Nucleus accumbens (tissue), 56 donors: Measurements from ENCODE around the gene BIRC2.

Source experiments
- DNase-seq, 56 donors: peaks; one replicate each; lab custom pipeline; 2025; lab: John Stamatoyannopoulos, UW

Gene BIRC2

DNA sequence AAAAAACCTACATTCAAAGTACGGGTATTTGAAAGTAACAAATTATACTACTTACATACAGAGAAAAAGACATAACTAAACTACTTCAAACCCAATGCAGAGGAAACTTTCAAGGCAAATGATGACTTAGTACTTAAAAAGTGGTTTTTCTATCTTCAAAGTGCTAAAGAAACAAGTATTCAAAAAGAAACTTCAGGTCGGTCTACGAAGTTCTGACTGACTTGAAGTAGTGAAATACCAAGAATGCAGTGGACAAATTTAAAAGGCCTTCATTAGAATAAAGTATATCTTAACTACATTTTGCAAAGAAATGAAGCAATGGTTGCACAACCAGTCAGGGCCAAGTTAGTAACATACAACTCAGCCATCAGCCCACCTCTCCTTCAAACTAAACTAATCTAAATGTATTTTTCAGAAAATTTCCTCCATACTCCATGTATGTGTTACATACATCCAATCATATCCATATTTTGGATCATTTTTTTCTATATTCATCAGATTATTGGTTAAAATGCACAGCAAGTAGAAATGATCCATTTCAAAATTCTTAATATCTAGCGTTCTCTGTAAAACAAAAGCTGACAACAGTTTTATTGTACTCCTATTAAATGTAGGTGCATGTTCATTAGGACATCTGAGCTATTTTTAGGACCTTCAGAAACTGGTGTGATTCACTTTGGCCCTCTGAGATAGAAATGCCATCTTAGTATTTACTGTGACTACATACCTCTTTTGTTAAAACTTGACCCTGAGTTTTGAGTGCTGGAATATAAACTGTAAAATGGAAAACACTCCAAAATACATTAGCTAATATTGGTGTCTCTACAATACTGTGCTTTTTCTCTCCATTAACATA lies 49.9 kb downstream of the BIRC2 start:
- no peak for DNase-seq

DNA sequence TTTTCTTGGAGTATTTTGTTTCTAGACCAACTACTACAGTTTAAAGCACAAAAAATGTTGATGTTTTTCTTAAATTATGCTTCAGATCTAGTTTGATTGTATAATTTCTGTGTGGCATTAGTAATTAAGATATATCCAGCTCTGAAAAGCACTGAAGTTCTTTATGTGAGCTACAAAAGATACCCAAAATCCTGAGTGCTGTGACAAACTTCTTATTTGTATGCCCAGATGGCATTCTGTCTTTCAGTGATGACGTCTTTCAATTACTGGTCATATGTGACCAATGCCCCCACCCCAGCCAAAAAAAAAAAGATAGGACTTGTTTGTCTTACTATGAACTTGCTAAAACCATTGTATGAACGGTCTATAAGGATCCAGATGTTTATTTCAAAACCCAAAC lies 51.3 kb downstream of the BIRC2 start:
- no peak for DNase-seq

DNA sequence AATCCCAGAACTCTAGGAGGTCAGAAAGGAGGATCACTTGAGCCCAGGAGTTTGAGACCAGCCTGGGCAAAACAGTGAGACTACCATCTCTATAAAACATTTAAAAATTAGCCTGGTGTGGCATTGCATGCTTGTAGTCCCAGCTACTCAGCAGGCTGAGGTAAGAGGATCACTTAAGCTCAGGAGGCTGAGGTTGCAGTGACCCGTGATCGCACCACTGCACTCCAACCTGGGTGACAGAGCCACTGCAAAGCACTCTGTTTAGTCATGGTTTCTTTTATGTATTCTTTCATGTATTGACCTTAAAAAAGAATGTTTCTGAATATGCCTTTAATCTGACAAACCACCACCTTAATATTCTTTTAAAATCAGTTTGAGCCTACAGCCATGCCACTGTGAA lies 52.2 kb downstream of the BIRC2 start:
- DNase-seq, result no peak

DNA sequence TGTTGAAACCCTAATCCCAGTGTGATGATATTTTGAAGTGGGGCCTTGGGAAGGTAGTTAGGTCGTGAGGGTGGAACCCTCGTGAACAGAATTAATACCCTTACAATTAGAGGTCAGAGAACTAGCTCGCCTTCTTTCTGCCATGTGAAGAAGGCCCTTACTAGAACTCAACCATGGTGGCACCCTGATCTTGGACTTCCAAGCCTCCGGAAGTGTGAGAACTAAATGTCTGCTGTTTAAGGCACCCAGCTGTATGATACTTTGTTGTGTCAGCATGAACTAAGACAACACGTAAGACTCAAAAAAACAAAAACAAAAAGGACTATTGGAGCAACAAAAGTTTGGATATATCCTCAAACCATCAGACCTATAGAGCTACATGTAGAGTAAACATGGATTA lies 53.6 kb downstream of the BIRC2 start:
- DNase-seq, result no peak

DNA sequence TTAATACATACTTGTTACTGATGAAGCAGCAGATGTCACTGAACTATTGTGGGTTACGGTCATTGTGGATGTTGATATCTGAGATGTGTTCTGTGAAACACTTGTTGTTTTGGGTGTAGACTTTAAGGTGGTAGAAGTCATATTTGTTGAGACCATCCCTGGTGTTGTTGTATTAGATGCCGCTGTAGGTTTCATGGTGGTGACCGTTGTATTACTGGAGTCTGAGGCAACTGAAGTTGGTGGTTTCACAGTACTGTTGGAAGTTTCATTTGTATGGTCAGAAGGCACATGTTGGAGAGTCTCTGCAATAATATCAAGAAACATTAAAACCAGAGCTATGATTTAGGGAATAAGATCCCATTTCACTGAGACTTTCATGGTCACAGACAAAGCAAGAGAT lies 54.9 kb downstream of the BIRC2 start:
- DNase-seq, result no peak

DNA sequence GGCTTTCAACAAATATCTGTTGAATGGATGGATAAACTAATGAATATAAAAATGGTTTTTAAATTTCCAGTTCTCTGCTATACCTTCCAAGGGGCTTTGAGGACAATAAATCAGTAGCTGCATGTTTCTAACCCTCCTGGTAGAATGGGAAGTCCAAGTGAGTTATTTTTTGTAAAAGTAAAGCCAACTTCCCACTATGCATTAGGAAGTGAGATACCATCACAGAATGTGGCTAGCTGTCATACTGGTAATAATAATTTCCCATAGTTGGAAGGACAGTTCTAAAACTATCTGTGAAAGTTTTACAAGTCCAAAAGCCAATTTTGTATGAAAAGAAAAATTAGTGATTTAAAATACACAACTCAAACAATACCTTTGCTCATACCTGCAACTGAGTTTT lies 55.5 kb downstream of the BIRC2 start:
- no peak for DNase-seq

DNA sequence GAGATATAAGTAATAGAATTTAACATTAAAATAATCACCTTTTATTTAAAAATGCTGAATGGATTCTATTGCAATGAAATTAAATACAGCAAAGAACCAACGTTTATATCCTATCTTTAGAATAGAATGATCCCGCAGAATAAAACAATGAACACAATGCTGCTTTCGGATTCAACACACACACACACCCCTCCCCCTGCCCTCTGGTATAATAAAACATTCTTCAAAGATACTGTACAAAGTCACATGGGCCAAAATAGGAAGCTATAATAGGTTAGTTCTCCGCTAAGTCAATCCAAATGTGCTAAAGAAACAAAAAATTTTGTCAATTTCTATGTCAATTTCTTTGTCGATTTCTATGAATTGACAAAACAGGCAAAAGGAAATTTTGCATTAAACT lies 58.5 kb downstream of the BIRC2 start:
- DNase-seq, result no peak

DNA sequence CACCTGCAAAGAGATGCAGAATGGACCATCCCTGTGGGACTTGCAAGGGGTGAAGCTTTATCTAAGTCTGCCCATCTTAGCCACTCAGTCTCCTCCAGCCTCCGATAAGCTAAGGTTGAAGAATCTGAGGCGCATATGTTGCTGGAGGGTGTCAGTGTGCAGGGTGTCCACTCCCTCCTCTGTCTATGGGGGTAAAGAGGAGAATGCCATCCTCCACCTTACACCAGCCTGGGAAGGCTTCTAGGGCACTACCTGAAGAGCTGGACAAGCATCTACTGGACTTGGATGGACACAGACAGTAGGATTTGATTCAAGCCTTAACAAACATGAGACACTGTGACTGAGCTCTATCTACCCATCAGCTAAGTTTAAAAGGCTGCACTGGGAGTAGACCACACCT lies 59.1 kb downstream of the BIRC2 start:
- no peak for DNase-seq

DNA sequence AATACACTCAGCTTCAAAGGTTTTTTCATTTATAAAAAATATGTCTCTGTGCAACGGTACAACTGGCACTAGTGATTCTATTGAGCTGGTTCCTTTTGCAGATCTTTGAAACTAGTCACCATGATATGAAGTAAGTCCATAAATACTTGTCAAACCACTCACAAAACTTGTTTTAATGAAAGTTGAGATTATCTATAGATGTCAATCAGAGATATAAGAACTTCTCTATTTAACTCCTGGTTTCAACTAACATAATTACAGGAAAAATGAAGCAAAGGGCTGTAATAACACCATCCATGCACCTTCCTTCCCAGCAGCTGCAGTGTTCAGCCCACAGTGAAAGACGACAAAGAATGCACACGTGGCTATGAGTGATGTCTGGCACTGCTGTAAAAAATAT lies 60.9 kb downstream of the BIRC2 start:
- DNase-seq, result no peak

DNA sequence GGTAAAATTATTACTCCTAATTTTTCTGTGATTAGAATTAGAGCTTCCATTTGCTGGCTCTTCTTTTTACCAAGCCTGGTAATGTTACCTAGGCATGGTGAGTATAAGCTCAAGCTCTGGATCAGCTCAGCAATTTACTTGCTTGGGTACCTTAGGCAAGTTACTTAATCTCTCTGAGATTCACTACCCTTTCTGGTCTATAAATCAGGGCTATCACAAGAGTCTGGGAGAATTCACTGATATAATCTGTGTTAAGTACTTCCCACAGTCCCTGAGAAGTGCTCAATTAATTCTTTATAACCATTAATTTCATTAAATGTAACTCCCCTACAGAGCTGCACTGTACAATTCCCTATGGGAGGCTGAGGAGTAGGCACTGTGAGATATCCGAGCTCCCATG lies 61.3 kb downstream of the BIRC2 start:
- DNase-seq, result no peak

DNA sequence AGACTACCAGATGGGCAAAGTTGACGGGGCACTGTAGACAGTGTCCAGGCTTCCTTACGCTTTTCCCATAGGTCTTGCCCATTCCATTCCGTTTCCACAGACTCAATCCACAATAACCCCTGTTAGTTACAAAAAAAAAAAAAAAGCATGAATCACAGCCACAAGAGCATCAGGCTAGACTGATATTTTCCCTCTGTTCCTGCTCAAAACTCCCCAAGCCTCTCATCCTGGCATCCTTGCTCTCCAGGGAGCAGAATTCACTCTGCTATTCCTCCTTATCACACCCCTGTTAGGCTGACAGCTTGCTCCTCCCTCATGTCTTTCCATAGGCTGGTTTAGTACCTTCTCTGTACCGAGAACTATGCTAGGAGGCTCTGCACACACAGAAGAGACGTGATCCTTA lies 63.4 kb downstream of the BIRC2 start:
- DNase-seq, result no peak

DNA sequence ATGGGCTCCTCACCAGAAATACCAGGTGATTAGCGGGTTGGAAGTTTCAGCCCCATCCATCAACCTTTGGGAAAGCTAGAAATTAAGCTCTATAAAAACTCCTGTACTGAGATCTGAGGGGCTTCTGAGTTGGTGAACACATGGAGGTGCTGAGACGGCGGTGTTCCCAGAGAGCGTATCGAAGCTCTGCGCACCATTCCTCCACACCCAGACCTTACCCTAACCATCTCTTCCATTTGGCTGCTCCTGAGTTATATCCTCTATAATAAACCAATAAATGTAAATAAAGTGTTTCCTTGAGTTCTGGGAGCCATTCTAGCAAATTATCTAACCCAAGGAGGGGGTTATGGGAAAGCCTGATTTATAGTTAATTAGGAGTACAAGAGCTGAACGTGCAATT lies 64.1 kb downstream of the BIRC2 start:
- no peak for DNase-seq

DNA sequence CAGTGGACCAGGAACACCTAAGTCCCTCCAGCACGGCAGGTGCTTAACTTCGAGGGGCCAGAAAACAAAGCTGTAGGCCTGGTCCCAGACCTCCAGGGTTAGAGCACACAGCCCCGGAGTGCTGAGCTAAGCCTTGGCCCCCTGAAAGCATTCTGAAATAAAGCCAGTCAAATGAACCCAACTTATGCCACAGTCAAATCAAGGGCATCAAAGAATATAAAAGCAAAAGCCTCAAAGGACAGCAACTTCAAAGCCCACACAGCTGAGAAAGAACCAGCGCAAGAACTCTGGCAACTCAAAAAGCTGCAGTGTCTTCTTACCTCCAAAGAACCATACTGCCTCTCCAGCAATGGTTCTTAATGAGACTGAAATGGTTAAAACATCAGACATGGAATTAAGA lies 66.5 kb downstream of the BIRC2 start:
- DNase-seq, result no peak

DNA sequence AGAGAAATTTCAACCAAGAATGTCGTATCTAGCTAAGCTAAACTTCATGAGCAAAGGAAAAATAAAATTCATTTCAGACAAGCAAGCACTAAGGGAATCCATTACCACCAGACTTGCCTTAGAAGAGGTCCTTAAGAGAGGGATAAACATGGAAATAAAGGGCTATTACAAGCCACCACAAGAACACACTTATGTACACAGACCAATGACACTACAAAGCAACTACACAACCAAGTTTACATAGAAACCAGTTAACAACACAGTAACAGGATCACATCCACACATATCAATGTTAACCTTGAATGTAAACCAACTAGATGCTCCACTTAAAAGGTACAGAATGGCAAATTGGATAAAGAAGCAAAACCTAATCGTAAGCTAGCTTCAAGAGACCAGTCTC lies 67.5 kb downstream of the BIRC2 start:
- no peak for DNase-seq

DNA sequence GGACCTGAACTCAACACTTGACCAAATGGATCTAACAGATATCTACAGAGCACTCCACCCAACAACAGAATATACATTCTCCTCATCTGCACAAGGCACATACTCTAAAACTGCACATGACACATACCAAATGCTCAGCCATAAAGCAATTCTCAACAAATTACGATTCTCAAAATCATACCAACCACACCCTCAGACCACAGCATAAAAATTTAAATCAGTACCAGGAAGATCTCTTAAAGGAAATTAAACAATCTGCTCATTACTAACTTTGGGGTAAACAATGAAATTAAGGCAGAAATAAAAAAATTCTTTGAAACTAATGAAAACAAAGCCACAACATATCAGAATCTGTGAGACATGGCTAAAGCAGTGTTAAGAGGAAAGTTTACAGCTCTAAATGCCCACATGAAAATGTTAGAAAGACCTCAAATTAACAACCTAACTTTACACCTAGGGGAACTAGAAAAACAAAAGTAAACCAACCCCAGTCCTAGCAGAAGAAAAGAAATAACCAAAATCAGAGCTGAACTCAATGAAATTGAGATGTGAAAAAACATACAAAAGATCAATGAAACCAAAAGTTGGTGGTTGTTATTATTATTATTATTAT lies 68.4 kb downstream of the BIRC2 start:
- no peak for DNase-seq

DNA sequence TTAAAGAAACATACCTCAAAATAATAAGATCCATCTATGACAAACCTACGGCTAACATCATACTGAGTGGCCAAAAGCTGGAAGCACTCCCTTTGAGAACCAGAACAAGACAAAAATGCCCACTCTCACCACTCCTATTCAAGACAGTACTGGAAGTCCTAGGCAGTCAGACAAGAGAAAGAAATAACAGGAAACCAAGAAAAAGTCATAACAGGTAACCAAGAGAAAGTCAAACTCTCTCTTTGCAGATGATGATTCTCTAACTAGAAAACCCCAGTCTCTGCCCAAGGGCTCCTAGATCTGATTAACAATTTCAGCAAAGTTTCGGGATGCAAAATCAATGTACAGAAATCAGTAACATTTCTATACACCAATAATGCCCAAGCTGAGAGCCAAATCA lies 70.0 kb downstream of the BIRC2 start:
- DNase-seq, result no peak

DNA sequence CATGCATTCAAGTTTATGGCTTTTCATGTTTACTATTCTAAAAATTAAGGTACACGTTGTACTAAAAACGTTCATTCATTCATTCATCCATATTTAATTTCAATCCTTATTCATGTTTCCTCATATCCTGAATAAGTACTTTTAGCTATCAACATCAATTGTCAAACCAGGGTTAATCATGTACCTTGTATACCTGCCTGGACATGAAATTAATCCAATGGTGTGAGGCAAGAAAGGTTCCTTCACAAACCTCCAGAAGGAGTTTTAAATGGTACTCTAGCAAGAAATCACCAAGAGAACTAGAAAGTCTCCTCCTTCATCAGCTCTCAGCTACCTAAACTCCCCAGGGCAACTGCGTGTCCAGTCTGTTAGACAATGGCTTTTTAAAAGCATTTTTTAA lies 72.2 kb downstream of the BIRC2 start:
- DNase-seq, result no peak

DNA sequence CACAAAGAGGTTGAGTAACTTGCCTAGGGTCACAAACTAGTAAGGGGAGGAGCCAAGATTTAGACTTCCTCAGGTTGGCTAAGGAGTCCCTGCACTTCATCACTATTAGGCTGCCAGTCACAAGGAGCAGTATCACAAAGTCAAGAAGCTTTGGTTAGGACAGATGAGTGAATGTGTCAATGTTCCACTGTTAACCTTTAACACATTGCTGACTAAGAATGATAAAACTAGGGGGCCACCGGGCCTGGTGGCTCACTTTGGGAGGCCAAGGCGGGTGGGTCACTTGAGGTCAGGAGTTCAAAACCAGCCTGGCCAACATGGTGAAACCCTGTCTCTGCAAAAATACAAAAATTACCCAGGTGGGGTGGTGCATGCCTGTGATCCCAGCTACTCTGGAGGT lies 73.5 kb downstream of the BIRC2 start:
- no peak for DNase-seq

DNA sequence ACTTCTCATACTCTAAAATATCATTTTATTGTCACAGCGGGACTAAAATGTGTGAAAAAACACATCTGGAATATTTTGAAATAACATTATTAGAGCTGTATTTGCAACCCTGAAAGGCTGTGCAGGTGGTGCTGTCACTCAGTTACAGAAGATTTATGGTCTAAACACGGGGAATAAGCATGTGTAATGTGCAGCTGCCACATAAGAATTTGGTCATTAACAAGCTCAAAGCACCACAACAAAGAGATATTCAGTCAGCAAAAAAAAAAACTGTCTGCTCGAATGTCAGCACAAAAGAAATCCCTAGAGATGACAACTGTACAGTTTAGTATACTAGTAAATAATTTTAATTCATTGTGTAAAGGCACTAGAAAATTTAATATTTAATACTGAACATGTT lies 74.2 kb downstream of the BIRC2 start:
- DNase-seq, result peak in 7 of 56 donors; percentile 12 to 43 (median 34)

DNA sequence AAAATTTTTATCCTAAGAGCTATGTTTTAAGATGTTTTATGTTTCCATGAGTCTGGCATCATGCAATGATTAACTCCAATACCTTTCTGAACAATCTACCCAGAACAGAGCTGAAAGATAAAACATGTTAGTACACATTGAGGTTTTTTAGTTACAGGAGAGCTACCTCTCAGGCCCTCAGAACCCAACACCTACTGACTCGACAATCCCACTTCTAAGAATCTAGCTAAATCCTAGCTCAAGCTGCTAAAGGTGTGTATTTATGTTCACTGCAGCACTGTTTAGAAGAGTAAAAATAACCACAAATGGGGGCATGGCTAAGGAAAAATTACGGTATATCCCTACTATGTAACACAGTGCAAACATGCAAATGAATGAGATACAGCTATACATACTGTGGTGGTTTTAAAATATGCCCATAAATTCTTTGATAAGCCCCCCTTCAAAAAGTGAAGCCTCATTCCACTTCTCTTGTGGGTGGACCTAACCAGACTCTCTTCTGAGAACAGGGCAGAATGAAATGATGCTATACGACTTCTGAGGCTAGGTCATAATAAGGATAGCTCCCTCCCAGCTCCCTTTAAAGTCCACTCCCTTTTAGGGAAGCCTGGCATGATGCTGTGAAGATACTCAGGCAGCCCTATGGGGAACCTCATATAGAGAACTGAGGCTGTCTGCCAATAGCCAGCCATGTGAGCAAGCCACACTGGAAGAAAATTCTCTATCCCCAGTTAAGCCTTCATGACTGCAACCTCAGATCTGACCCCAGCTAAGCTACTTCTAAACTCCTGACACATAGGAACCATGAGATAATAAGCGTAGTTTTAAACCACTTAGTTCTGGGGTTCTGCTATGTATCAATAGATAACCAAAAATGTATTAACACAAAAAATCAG lies 76.1 kb downstream of the BIRC2 start:
- peak in 5 of 56 donors; percentile 10 to 27 (median 22) for DNase-seq

DNA sequence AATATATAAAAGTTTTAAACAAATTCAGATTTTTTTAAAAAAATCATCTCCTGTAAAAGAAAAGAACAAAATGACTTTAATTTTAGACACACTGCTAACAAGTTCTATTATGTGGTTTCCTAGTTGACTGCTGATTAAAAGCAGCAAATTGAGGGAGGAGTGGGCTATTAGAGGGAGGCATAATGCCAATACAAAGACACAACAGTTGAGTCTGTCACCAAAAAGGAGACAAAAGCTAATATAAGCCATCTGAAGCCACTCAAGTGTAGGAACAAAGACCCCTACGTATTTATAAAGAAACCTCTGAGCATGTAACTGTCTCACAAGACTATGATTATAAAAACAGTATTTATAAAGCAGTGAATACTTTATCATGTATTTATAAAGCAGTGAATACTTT lies 76.9 kb downstream of the BIRC2 start:
- no peak for DNase-seq
